HG03432 (cell line): ENCODE measurements around the gene TMTC1.

Experiments
- ATAC-seq: cut with Tn5 transposase; IDR thresholded peaks from one replicate; pipeline ENCODE4 v1.9.1; 2021; ENCODE audit warnings: mild to moderate bottlenecking, moderate library complexity; ENCODE audit not compliant: unreplicated experiment

TMTC1 gene

GRCh38 chr12:29622251-29622650, 161.5 kb downstream of the TMTC1 start:
- no peak for ATAC-seq

GRCh38 chr12:29620030-29620429, 163.7 kb downstream of the TMTC1 start:
- ATAC-seq: no peak

- no peak for ATAC-seq
These were observed 166.3 kb downstream of the TMTC1 start for GRCh38 chr12:29617407-29617803.

GRCh38 chr12:29616664-29617406, 166.9 kb downstream of the TMTC1 start:
- no peak for ATAC-seq

GRCh38 chr12:29614694-29615325, 168.9 kb downstream of the TMTC1 start:
- ATAC-seq: no peak

- ATAC-seq: no peak
These were observed 170.8 kb downstream of the TMTC1 start for GRCh38 chr12:29612912-29613311.

GRCh38 chr12:29611906-29612305, 171.8 kb downstream of the TMTC1 start:
- no peak for ATAC-seq

- no peak for ATAC-seq
These were observed 173.1 kb downstream of the TMTC1 start for GRCh38 chr12:29610473-29611170.

GRCh38 chr12:29609431-29610215, 174.1 kb downstream of the TMTC1 start:
- ATAC-seq: peak; percentile 42

- ATAC-seq: no peak
These were observed 175.2 kb downstream of the TMTC1 start for GRCh38 chr12:29608581-29608980.

GRCh38 chr12:29599381-29599780, 184.4 kb downstream of the TMTC1 start:
- ATAC-seq: no peak

GRCh38 chr12:29595071-29595755, 188.5 kb downstream of the TMTC1 start:
- no peak for ATAC-seq

- no peak for ATAC-seq
These were observed 190.7 kb downstream of the TMTC1 start for GRCh38 chr12:29593001-29593400.

- no peak for ATAC-seq
These were observed 192.4 kb downstream of the TMTC1 start for GRCh38 chr12:29591140-29592020.

GRCh38 chr12:29589851-29590250, 193.9 kb downstream of the TMTC1 start:
- no peak for ATAC-seq

GRCh38 chr12:29589286-29589820, 194.4 kb downstream of the TMTC1 start:
- no peak for ATAC-seq

GRCh38 chr12:29582677-29583272, 201.0 kb downstream of the TMTC1 start:
- no peak for ATAC-seq

GRCh38 chr12:29582146-29582545, 201.6 kb downstream of the TMTC1 start:
- no peak for ATAC-seq

GRCh38 chr12:29581631-29582030, 202.1 kb downstream of the TMTC1 start:
- peak; percentile 52 for ATAC-seq
